Measurements from ENCODE around the gene OXCT2.

OXCT2 gene

DNA sequence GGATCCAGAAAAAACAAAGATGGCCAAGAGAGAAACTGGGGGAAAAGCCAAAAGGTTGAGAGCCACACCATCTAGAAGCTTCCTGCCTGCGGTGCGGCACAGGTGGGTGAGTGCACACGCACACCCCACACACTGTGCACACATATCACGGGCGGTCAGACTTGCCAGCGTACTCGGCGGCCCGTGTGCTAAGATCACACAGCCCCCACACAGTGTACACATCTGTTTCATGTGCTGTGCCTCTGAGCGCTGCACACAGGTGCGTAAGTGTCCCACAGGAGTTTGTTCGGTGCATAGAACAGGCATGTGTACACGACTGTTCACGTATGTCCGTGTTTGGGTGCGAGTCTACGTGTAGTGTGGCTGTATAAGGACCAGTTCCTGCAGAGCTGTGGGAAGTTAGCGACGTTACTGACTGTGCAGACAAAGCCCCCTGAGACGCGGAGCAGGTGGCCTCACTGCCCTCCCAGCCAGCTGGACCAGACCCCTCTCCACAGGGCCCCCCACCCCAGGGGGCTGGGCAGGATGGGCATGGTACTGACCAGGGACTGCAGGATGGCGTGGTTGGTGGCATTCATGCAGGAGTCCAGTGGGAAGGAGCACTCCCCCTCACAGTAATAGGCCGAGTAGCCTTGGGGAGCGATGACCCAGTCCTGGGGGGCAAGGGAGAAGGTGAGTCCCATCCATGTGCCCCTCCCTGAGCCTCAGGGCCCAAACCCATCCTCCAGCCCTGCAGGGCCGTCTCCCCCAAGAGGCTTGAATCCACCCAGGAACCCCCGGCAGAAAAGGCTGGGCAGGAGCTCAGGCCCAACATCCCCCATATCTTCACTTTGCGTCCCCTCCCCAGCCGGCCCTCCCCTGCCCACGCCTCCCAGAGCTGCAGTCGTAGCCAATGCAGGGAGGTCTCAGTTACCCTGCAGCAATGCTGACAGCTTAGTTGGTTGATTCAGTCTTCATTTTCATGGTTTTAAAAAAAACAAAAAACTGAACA, 8.3 kb downstream of the OXCT2 start:
- no peak for DNase-seq (ENCODE audit: low read depth)

DNA sequence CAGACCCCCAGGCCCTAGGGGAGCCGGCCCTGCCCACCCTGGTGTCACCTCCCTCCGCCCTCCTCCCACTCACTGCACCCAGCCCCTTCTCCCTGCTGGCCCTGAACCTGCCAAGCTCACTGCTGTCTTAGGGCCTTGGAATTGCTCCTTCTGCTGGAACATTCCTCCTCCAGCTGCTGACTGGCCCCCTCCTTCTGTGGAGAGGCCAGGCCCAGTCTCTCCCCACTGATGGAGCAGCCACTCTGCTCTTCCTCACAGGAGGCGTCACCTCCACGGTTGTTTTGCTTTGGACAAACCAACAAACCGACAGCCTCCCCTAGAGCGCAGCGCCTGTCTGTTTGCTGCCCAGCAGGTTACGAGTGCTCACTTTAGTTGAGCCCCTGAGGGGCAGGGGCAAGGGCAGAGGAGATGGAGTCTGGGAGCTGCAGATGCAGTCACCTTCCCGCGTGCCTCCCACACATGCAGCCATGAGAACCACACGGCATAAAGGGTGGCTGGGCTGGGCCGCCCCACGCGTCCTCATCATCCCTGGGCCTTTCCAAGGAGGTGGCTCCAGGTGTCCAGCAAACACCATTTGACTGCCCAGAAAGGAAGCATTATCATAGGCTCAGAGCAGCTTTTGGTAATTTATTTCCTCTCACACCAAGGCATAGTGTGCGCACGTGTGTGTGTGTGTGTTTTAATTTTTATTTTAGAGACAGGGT, 9.4 kb downstream of the OXCT2 start:
- no peak for DNase-seq (ENCODE audit: low read depth)

GRCh38 chr1:39761016-39761415, 10.1 kb downstream of the OXCT2 start:
- DNase-seq (ENCODE audit: low read depth), result no peak

GRCh38 chr1:39760074-39761008, 10.8 kb downstream of the OXCT2 start:
- DNase-seq (ENCODE audit: low read depth), result no peak

GRCh38 chr1:39759436-39759726, 11.8 kb downstream of the OXCT2 start:
- DNase-seq (ENCODE audit: low read depth), result no peak

- DNase-seq (ENCODE audit: low read depth), result no peak
These were observed 12.4 kb downstream of the OXCT2 start for GRCh38 chr1:39758556-39759435.

GRCh38 chr1:39757501-39757900, 13.6 kb downstream of the OXCT2 start:
- no peak for DNase-seq (ENCODE audit: low read depth)

DNA sequence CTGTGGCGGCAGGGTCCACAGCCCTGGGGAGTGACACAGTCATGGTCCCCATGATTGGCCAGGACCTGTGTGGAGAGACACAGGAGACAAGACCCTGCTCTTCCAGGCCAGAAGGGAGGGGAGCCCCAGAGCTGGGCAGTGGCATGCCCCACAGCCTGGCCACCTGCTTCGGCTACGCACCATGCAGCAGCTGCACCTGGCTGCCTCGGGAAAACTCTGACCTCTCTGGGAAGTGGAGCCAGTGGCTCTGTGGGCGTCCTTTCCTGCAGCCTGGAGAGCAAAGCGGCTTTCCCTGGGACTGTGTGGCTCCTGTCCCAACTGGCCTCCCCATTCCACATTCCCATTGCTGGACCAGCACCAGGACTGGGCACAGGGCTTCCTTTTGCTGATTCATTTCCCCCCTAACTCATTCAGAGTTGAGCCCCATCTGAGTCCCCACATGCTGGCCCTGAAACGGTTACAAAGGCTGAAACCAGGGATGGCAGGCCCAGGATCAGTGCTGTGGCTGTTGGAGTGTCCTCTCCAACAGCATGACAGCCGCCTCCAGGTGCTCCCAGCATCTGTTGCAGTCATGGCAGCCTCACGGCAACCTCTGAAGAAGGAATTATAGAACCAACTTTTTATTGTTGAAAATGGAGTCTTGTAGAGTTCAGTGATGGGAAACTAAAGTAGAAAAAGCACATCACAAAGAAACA, 15.0 kb downstream of the OXCT2 start:
- DNase-seq (ENCODE audit: low read depth), result no peak

- no peak for DNase-seq (ENCODE audit: low read depth)
These were observed 16.1 kb downstream of the OXCT2 start for GRCh38 chr1:39754906-39755504.

DNA sequence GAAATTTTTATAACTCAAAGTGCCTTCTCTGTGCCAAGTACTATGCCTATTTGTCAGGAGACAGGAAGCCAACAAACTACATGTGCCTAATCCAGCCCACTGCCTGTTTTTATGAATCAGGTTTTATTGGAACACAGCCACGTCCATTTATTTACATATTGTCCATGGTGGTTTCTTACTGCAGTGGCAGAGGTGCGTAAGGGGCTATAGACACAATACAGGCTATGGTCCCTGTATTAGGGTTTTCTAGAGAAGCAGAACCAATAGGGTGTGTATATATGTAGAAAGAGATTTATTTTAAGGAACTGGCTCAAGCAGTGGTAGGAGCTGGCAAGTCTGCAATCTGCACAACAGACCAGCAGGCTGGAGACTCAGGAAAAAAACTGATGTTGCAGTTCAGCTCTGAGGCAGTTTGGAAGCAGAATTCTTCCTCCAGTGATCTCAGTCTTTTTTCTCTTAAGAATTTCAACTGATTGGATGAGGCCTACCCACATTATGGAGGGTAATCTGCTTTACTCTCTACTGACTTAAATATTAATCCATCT, 17.1 kb downstream of the OXCT2 start:
- DNase-seq (ENCODE audit: low read depth), result no peak

DNA sequence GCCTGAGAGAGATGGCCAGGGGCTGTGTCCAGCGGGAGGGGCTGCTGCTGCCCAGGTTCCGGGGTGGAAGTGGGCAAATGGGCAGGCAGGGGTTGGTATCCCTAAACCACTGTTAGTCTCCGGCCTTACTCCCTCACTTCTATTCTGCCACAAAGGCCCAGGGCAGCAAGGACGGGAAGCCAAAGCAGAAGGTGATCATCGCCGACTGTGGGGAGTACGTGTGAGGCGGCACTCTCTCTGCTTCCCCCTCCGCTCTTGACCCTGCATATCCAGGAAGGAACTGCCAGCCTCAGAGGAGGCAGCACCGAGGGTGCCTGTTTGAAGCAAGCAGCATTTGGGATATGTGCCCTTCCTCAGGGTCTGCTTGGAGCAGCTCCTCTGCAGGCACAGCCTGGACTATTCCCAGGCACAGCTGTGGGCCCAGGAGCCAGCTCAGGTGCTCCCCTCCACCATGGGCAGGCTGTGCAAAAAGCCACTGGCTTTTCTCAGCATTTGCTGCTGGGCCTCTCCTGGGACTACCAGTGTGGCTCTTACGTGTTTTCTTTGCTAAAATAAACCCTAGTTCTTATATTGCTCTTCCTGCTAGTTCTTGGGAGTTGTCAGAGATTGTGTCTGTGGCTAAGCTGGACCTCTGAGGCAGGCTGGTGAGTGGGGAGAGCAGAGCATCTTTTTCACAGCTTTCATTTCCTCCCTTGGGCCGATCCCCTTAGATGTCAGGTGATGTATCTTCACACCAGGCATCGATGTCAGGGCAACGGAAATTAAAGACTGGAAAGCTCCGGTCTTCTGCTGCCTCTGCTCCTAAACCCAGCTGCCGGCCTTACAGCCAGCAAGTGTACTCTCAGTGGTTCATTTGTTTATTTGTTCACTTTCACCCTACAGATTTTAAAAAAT, 17.8 kb downstream of the OXCT2 start:
- DNase-seq (ENCODE audit: low read depth), result no peak

DNA sequence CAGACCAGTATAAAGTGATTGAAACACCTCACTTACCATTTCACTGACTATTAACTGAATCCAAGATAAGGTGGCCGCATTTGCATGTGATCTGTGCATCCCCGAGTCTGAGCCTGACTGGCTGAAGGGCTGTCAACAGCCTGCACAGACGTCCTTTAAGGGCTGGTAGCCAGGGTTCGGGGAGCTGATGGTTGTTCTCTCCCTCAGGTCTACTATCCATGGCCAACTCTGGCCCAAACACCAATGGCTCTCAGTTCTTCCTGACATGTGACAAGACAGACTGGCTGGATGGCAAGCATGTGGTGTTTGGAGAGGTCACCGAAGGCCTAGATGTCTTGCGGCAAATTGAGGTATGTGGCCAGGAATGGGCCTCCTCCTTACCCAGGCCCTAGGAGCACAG, 18.4 kb downstream of the OXCT2 start:
- no peak for DNase-seq (ENCODE audit: low read depth)

GRCh38 chr1:39751595-39751994, 19.6 kb downstream of the OXCT2 start:
- no peak for DNase-seq (ENCODE audit: low read depth)

- no peak for DNase-seq (ENCODE audit: low read depth)
These were observed 26.0 kb downstream of the OXCT2 start for GRCh38 chr1:39745016-39745670.

DNA sequence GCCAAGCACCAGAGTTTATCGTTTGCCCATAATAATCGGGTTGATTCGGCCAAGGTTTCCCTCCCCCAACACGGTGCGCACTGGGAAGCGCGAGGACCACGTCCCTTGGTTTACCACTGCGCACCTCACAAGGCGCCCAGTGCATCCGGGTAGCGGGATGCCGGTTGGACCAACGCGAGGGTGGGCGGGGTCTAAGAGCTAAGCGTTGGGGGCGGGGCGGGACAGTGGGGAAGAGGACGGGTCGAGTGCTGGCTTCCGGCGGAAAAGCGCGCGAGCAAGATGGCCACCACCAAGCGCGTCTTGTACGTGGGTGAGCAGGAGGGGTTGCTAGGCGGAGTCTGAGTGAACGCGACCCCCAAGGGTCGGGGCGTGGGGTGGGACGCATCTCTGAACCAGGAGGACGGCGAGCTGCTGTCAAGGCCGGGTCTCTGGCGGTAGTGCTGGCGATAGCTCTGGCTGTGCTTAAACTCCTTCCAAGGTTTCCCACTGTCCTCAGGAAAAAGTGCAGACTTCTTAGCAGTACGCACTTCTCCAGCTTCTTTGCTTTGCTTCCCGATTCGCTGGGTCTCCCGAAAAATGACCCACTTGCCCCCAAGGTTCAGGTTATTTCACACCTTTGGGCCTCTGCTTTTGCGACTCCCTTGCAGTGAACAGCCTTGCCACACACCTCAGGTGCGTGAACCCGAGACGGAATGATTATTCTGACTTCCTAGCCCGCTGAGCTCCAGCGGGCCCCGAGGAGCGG, 32.4 kb downstream of the OXCT2 start, which contains the start of gene PPIE:
Gene PPIE (plus strand): TSS at position 261 of the 745 bp plus-strand sequence. CDS start 19 bp downstream, at position 280.
- peak; percentile 34 for DNase-seq (ENCODE audit: low read depth)

DNA sequence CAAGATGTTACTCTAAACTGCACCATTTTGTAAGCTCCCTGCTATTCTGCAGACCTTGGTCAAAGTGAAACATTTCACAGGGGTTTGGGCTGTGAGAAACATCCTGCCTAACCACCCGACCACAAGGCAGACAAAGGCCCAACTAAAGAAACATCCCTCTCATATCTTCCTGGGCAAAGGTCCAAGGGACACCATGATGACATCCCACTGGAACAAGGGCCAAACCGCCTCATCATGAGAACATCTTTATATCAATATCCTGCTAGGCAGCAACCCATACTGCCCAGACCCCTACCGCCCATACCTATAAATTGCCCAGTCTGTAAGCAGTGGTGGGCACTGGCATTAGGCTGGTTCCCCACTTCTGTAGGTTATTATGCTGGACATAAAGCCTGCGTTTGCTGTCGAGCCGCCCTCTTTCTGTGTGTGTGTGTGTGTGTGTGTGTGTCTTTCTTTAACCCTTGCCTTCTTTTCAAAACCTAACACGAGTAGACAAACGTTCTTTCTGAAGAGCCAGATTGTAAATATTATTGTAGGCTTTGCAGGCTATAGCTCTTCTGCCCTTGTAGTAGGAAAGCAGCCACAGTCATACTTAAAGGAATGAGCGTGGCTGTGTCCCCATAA, 33.5 kb downstream of the OXCT2 start:
- no peak for DNase-seq (ENCODE audit: low read depth)

- DNase-seq (ENCODE audit: low read depth), result no peak
These were observed 35.4 kb downstream of the OXCT2 start for GRCh38 chr1:39735731-39736130.

Measured in GM04503 (cell line).